Measurements from ENCODE around the gene S1PR1.

Gene S1PR1

GRCh38 chr1:101228424-101229134, 8.2 kb upstream of the S1PR1 start:
- TF ChIP-seq TEAD4 (IDR thresholded peaks at IDR 0.05) (no peak), ZBTB7A (IDR thresholded peaks at IDR 0.05; ENCODE audit: low read depth) (no peak), EGR1 (IDR thresholded peaks at IDR 0.05) (no peak), TAF1 (IDR thresholded peaks at IDR 0.05; ENCODE audit: low read depth) (no peak)

- TF ChIP-seq, protein P1, sequence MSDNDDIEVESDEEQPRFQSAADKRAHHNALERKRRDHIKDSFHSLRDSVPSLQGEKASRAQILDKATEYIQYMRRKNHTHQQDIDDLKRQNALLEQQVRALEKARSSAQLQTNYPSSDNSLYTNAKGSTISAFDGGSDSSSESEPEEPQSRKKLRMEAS (IDR thresholded peaks at IDR 0.05): no peak
- no peak for TF ChIP-seq USF1 (IDR thresholded peaks at IDR 0.05)
- TF ChIP-seq TCF12 (IDR thresholded peaks at IDR 0.05; ENCODE audit: low read depth): no peak
- TF ChIP-seq YY1 (IDR thresholded peaks at IDR 0.05; ENCODE audit: low read depth): no peak
- TF ChIP-seq CREB1 (IDR thresholded peaks at IDR 0.05; ENCODE audit: low read depth): no peak
- no peak for TF ChIP-seq TAF1 (IDR thresholded peaks at IDR 0.05; ENCODE audit: low read depth)
- TF ChIP-seq EP300 (IDR thresholded peaks at IDR 0.05; ENCODE audit: borderline replicate concordance): no peak
- no peak for TF ChIP-seq EGR1 (IDR thresholded peaks at IDR 0.05)
- TF ChIP-seq CEBPB (IDR thresholded peaks at IDR 0.05): no peak
- no peak for TF ChIP-seq RAD21 (IDR thresholded peaks at IDR 0.05; ENCODE audit: low read depth)
- TF ChIP-seq FOXM1 (IDR thresholded peaks at IDR 0.05; ENCODE audit: borderline replicate concordance, low read depth): no peak
- TF ChIP-seq, protein P2, sequence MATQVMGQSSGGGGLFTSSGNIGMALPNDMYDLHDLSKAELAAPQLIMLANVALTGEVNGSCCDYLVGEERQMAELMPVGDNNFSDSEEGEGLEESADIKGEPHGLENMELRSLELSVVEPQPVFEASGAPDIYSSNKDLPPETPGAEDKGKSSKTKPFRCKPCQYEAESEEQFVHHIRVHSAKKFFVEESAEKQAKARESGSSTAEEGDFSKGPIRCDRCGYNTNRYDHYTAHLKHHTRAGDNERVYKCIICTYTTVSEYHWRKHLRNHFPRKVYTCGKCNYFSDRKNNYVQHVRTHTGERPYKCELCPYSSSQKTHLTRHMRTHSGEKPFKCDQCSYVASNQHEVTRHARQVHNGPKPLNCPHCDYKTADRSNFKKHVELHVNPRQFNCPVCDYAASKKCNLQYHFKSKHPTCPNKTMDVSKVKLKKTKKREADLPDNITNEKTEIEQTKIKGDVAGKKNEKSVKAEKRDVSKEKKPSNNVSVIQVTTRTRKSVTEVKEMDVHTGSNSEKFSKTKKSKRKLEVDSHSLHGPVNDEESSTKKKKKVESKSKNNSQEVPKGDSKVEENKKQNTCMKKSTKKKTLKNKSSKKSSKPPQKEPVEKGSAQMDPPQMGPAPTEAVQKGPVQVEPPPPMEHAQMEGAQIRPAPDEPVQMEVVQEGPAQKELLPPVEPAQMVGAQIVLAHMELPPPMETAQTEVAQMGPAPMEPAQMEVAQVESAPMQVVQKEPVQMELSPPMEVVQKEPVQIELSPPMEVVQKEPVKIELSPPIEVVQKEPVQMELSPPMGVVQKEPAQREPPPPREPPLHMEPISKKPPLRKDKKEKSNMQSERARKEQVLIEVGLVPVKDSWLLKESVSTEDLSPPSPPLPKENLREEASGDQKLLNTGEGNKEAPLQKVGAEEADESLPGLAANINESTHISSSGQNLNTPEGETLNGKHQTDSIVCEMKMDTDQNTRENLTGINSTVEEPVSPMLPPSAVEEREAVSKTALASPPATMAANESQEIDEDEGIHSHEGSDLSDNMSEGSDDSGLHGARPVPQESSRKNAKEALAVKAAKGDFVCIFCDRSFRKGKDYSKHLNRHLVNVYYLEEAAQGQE (IDR thresholded peaks at IDR 0.05; ENCODE audit: low read depth): no peak
- no peak for TF ChIP-seq ZBTB7A (IDR thresholded peaks at IDR 0.05; ENCODE audit: low read depth)
- no peak for TF ChIP-seq NFIC (IDR thresholded peaks at IDR 0.05)
- TF ChIP-seq TEAD4 (IDR thresholded peaks at IDR 0.05): no peak
Measured at GRCh38 chr1:101233495-101233894, 3.3 kb upstream of the S1PR1 start.

DNA sequence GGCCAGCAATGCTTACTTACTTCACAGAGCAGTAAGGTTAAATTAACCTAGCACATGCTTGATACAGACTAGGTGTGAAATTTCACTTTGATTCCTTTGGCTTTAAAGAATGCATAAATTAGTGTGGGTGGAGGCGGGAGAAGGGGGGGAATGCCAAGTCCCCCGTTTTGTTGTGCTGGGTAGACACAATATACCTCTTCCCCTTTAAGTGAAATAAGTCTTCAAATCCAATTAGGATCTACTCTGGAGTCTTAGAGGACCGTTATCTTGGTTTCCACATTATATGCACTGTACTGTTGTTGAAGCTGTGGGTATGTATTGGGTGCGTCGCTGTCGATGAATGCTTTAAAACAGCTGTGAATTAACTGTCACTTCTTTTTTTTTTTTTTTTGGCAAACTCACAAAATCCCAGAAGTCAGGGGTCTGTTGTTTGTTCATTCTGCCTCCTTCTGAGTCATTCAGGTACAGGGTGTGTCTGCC, 1.6 kb upstream of the S1PR1 start:
- TF ChIP-seq, protein P2 (IDR thresholded peaks at IDR 0.05; ENCODE audit: low read depth): no peak
- TF ChIP-seq RAD21 (IDR thresholded peaks at IDR 0.05; ENCODE audit: low read depth): no peak
- no peak for TF ChIP-seq FOXM1 (IDR thresholded peaks at IDR 0.05; ENCODE audit: borderline replicate concordance, low read depth)
- TF ChIP-seq EP300 (IDR thresholded peaks at IDR 0.05; ENCODE audit: borderline replicate concordance): no peak
- TF ChIP-seq CEBPB (IDR thresholded peaks at IDR 0.05): no peak
- no peak for TF ChIP-seq ZBTB7A (IDR thresholded peaks at IDR 0.05; ENCODE audit: low read depth)
- no peak for TF ChIP-seq CREB1 (IDR thresholded peaks at IDR 0.05; ENCODE audit: low read depth)
- no peak for TF ChIP-seq EGR1 (IDR thresholded peaks at IDR 0.05)
- TF ChIP-seq YY1 (IDR thresholded peaks at IDR 0.05; ENCODE audit: low read depth): no peak
- no peak for TF ChIP-seq TCF12 (IDR thresholded peaks at IDR 0.05; ENCODE audit: low read depth)

- no peak for TF ChIP-seq TAF1 (IDR thresholded peaks at IDR 0.05; ENCODE audit: low read depth)
- TF ChIP-seq, protein P1 (IDR thresholded peaks at IDR 0.05): peak; percentile 48; the same call in 1 of the 2 replicates
Measured at GRCh38 chr1:101235696-101236515, 913 bp upstream of the S1PR1 start.

DNA sequence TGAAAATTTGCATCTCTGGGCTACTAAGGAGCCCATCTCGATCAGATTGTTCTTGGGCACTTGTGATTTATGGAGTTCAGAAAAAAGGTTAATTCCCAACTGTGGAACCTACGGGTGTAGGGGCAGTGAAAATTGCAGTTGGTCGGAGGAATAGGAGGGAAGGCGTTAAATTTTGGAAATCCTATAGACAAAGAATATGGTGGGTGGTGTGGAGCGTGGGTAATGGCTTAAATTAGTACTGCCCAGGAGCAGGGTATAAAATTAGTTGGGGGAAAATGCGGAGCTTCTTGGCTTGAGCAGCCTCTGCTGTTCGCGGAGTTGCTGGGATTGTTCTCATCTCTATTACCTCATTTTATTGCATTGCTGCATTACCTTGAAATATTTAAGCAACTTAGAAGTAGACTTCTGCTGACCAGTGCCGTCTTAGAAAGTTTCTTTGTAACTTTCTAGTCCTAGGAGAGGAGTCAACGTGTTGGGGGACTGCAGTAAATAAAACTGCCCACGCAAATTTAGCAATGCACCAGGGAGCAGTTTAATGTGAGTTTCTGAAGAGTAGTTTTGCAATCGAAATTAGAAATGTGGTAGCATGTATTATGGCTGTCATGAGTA, 514 bp downstream of the S1PR1 start:
- no peak for TF ChIP-seq ZBTB7A (IDR thresholded peaks at IDR 0.05; ENCODE audit: low read depth)
- no peak for TF ChIP-seq USF1 (IDR thresholded peaks at IDR 0.05)
- TF ChIP-seq, protein P1 (IDR thresholded peaks at IDR 0.05): no peak
- TF ChIP-seq, protein P2 (IDR thresholded peaks at IDR 0.05; ENCODE audit: low read depth): no peak
- no peak for TF ChIP-seq FOXM1 (IDR thresholded peaks at IDR 0.05; ENCODE audit: borderline replicate concordance, low read depth)
- no peak for TF ChIP-seq EGR1 (IDR thresholded peaks at IDR 0.05)
- no peak for TF ChIP-seq TCF12 (IDR thresholded peaks at IDR 0.05; ENCODE audit: low read depth)
- no peak for TF ChIP-seq CEBPB (IDR thresholded peaks at IDR 0.05)
- TF ChIP-seq EP300 (IDR thresholded peaks at IDR 0.05; ENCODE audit: borderline replicate concordance): no peak
- no peak for TF ChIP-seq RAD21 (IDR thresholded peaks at IDR 0.05; ENCODE audit: low read depth)
- TF ChIP-seq TAF1 (IDR thresholded peaks at IDR 0.05; ENCODE audit: low read depth): no peak
- no peak for TF ChIP-seq TEAD4 (IDR thresholded peaks at IDR 0.05)
- no peak for TF ChIP-seq NFIC (IDR thresholded peaks at IDR 0.05)
- TF ChIP-seq CREB1 (IDR thresholded peaks at IDR 0.05; ENCODE audit: low read depth): no peak
- TF ChIP-seq YY1 (IDR thresholded peaks at IDR 0.05; ENCODE audit: low read depth): no peak
